ENCODE results near the gene DCAF6.

DCAF6 gene

DNA sequence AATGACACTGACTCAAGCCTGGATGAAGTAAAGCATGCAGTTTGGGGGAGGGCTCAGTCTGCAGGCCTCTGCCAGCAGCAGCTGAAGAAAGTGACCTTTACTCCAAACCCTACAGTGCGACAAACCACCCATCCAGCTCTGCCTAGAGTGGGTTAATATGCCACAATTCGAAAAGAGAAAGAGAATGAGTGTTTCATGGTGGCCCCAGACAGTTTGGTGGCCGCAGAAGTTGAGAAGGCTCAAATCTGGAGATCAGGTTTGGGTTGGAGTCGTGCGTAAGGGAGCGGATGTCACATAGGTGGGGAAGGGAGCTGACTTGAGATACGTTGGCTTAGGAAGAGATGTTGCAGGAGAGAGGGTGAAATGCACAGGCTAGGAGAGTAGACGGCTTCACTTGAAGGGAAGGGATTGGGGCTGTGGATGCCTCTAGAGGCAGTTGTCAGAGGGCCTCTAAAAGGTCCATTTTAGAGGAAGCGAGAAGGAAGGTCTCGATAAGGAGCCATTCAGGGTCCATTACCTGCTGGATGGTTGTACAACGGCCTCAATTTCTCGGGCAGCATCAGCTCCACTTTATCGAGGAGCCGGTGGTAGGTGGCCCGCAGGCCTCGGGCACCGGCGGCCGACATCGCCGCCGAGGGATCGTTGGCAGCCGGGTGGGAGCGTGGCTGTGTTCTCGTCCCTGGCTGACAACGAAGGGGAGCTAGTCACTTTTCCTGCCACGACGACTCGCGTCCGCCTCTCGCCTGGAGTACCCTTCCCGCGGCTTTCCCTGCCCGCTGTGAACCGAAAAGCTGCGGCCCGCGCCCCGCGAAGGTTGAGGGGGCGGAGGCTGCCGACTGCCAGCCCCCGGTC, 1.0 kb upstream of the DCAF6 start:
- Histone ChIP-seq H3K27me3 (ENCODE audit: insufficient read depth, low read depth) (no peaks in the 10 kb centered on the region), H3K4me2 (peak overlapping the region; percentile 80), H4K20me1 (ENCODE audit: insufficient read depth) (no peaks in the 10 kb centered on the region), H3K4me1 (ENCODE audit: low read depth, poor library complexity, severe bottlenecking) (peaks cover 55% of the 10 kb centered on the region), H3K36me3 (ENCODE audit: insufficient read depth) (no peaks in the 10 kb centered on the region), H3K79me2 (ENCODE audit: insufficient read depth, low read depth) (peaks cover 58% of the 10 kb centered on the region), H3K9ac (peak overlapping the region; percentile 91), H3K4me3 (IDR thresholded peaks at IDR 0.05; ENCODE audit: insufficient read depth, low read depth, low read length) (peak overlapping the region; percentile 58), H3K27ac (peak overlapping the region; percentile 91), H2AFZ (ENCODE audit: low read depth) (peak overlapping the region; percentile 70)
- TF ChIP-seq, protein P1, sequence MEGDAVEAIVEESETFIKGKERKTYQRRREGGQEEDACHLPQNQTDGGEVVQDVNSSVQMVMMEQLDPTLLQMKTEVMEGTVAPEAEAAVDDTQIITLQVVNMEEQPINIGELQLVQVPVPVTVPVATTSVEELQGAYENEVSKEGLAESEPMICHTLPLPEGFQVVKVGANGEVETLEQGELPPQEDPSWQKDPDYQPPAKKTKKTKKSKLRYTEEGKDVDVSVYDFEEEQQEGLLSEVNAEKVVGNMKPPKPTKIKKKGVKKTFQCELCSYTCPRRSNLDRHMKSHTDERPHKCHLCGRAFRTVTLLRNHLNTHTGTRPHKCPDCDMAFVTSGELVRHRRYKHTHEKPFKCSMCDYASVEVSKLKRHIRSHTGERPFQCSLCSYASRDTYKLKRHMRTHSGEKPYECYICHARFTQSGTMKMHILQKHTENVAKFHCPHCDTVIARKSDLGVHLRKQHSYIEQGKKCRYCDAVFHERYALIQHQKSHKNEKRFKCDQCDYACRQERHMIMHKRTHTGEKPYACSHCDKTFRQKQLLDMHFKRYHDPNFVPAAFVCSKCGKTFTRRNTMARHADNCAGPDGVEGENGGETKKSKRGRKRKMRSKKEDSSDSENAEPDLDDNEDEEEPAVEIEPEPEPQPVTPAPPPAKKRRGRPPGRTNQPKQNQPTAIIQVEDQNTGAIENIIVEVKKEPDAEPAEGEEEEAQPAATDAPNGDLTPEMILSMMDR (conservative IDR thresholded peaks at IDR 0.05; ENCODE audit: low read depth, low read length) = no peak

DNA sequence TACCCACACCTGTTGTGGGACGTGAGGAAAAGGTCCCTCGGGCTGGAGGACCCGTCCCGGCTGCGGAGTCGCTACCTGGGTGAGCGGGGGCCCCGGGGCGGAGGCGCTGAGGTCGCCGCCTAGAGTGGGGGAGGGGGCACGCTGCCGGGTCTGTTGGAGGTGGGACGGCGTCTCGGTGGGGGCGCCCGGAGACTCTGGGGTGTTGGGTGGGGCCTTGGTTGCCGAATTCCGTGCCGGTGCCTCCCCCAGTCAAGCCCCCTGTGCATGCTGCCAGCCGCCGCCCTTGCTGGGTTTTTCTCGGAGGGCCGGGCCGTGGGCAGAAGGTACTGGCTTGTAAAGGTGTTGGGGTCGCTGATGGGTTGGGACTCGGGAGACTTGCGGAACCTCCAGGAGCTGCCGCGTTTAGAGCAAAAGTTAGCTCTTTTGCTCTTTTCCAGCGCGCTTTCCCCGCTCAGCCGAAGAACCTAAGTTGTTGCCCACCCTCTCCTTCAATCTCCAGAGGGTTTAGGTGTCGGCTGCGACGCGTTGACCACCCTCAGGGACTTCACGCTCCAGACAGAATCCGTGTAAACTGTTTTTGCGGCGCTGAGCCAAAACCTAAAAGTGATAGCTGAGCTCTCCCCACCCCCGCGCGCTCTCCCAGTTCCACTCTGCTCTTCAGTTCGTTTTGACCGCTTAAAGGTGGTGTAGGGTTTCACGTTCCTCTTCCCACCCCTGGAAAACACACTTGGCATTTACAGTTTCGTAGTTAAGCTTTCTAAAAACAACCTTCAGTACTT, 636 bp downstream of the DCAF6 start, which contains the start of gene MPC2:
MPC2 (minus strand) TSS at position 143 of the 779 bp plus-strand sequence. CDS start 1,231 bp downstream, outside the sequence.
- Histone ChIP-seq H3K9ac (peak within 1 kb of the TSS; percentile 91), H3K36me3 (ENCODE audit: insufficient read depth) (no peaks in the 10 kb centered on the region), H3K27ac (peak within 1 kb of the TSS; percentile 91), H3K79me2 (ENCODE audit: insufficient read depth, low read depth) (peaks cover 75% of the 10 kb centered on the region), H3K4me2 (peak within 1 kb of the TSS; percentile 80), H3K4me1 (ENCODE audit: low read depth, poor library complexity, severe bottlenecking) (peaks cover 49% of the 10 kb centered on the region), H3K27me3 (ENCODE audit: insufficient read depth, low read depth) (no peaks in the 10 kb centered on the region), H4K20me1 (ENCODE audit: insufficient read depth) (no peaks in the 10 kb centered on the region), H2AFZ (ENCODE audit: low read depth) (peak within 1 kb of the TSS; percentile 70), H3K4me3 (IDR thresholded peaks at IDR 0.05; ENCODE audit: insufficient read depth, low read depth, low read length) (peak within 1 kb of the TSS; percentile 97)
- TF ChIP-seq, protein P1 (conservative IDR thresholded peaks at IDR 0.05; ENCODE audit: low read depth, low read length) = no peak

GRCh38 chr1:167937709-167938010, 1.2 kb downstream of the DCAF6 start:
- TF ChIP-seq, protein P1 (conservative IDR thresholded peaks at IDR 0.05; ENCODE audit: low read depth, low read length) = no peak
- H2AFZ ChIP-seq (ENCODE audit: low read depth) = peak overlapping the region; percentile 70

GRCh38 chr1:167938080-167938636, 1.7 kb downstream of the DCAF6 start:
- H2AFZ ChIP-seq (ENCODE audit: low read depth) = peak overlapping the region; percentile 70; the same call in 1 of the 2 replicates
- peak overlapping the region; percentile 91 for H3K27ac ChIP-seq
- H3K36me3 ChIP-seq (ENCODE audit: insufficient read depth) = no peaks in the 10 kb centered on the region
- no peaks in the 10 kb centered on the region for H4K20me1 ChIP-seq (ENCODE audit: insufficient read depth)
- H3K4me2 ChIP-seq = peak overlapping the region; percentile 80
- H3K79me2 ChIP-seq (ENCODE audit: insufficient read depth, low read depth) = peaks cover 80% of the 10 kb centered on the region
- TF ChIP-seq, protein P1 (conservative IDR thresholded peaks at IDR 0.05; ENCODE audit: low read depth, low read length) = no peak
- H3K9ac ChIP-seq = peak overlapping the region; percentile 91; the same call in 1 of the 2 replicates
- H3K4me1 ChIP-seq (ENCODE audit: low read depth, poor library complexity, severe bottlenecking) = peaks cover 39% of the 10 kb centered on the region
- H3K4me3 ChIP-seq (IDR thresholded peaks at IDR 0.05; ENCODE audit: insufficient read depth, low read depth, low read length) = peak overlapping the region; percentile 97
- no peaks in the 10 kb centered on the region for H3K27me3 ChIP-seq (ENCODE audit: insufficient read depth, low read depth)

More at GRCh38 chr1:167937709-167938010, 1.2 kb downstream of the DCAF6 start:
- peak overlapping the region; percentile 91 for H3K27ac ChIP-seq
- H3K36me3 ChIP-seq (ENCODE audit: insufficient read depth) = no peaks in the 10 kb centered on the region
- no peaks in the 10 kb centered on the region for H3K27me3 ChIP-seq (ENCODE audit: insufficient read depth, low read depth)
- peaks cover 80% of the 10 kb centered on the region for H3K79me2 ChIP-seq (ENCODE audit: insufficient read depth, low read depth)
- no peaks in the 10 kb centered on the region for H4K20me1 ChIP-seq (ENCODE audit: insufficient read depth)
- H3K4me2 ChIP-seq = peak overlapping the region; percentile 80
- peak overlapping the region; percentile 97 for H3K4me3 ChIP-seq (IDR thresholded peaks at IDR 0.05; ENCODE audit: insufficient read depth, low read depth, low read length)
- peak overlapping the region; percentile 91 for H3K9ac ChIP-seq
- peaks cover 44% of the 10 kb centered on the region for H3K4me1 ChIP-seq (ENCODE audit: low read depth, poor library complexity, severe bottlenecking)

Data from KMS-11 (cell line).